Stimulated activated CD8-positive, alpha-beta memory T cell treated with anti-CD3 and anti-CD28 coated beads, Interleukin-15, amount 100 ng/mL, for 24 hours (primary cell): ENCODE measurements around the gene BARHL2.

Source experiments
- DNase-seq: peaks from one replicate; pipeline ENCODE4 v3.0.0-alpha.2; 2020; ENCODE audit warnings: low read depth

BARHL2 gene

DNA sequence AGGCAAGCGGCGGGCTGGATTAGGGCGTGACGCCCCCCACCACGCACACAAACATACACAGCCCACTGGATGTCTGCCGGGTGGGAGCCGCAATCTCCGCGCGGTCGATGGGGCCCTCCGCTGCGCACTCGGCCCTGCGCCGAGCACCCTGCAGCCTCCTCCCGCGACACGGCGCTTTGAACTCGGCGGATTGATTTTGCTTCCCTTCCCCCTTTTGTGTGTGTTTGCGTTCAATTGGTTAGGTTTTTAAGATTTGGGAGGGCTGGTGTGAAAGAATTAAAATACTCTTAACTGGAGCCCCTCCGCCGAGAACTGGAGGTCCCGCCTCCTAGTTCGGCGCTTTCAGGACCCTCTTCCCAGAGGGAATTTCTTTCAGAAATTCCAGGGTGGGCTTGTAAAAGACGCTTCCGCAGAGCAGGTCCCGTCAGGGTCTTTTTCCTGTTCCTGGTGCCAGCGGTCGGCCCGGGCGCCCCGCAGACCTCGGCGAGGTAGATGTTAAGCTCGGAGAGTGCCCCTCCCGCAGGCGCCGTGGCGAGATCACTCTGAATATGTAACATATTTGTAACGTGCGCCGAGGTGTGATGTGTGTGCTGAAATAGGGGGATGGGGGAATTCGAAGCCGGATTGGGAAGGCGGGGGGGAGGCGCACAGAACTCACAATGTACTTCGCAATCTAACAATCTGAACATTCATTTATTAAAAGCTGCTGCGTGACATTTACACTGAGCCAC lies 8.0 kb upstream of the BARHL2 start:
- no peak for DNase-seq

DNA sequence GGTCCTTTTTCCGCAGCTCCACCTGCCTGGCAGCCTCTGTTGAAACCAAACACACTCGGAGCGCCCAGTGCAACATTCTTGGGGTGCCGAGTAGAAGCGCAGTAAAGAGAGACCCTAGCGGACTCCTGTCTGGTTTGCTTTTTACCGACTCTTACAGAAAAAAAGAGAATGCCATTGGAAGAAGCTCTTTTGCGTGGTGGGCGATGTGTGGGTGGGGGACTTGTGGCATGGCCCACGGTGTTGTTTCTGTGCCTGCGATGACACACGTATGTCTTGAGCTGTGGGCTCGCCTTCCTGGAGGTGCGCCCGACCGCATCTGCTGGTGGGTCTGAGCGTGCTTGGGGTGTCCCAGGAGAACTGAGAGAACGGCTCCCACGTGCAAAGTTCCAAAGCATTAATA lies 7.3 kb upstream of the BARHL2 start:
- no peak for DNase-seq

DNA sequence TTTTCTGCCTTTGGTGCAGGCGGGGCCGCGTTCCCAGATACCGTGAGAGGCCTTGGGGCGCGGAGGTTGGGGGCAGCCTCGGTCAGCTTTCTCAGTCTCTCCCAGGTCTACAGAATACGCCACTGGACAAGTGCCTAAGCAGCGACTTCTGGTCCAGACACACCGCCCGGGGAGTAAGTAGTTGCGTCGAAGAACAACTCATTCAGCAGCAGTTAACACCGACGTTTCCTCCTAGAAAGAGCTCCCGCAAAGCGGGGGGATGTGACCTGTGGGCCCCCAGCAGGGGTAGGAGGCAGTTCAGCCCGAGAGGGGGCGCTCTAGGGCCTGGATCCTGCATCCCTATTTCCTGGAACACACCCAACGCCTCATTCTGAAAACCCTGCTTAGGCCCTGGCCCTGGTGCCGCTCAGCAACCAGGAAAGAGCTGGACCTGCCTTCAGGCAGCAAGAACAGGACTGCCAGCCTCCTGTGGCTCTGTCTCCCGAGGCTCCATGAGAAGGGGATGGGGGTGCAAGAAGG lies 6.5 kb upstream of the BARHL2 start:
- DNase-seq = no peak

DNA sequence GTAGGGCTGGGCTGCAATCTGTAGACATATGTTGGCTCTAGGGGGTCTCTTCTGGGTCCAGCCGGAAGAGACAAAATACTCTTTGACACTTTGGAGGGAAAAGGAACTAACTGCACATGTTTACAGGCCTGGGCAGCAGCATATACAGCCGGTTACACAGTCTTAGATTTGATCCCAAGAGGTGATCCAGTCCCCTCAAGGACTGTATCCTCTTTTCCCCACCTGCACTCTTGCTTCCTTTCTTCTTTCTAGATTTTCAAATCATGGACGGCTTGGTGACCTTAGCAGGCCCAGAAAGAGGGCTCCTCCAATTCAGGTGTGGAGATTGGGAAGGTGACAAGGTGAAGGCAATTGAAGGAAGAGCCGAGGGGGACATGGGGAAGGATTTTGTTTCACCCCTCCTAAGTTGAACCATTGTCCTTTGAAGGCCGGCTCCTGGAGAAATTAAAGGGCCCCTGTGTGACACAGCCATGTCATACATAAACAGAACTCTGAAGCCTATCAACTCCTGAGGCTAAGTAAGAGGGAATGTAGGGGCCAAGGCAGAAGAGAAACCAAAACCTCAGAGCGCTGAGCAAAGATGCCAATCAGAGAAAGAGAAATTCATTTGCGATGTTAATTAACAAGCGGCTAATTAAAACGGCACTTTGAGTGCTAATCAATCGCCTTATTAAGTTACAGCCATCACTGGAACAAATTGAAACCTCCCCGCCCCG lies 5.9 kb upstream of the BARHL2 start:
- DNase-seq = no peak

DNA sequence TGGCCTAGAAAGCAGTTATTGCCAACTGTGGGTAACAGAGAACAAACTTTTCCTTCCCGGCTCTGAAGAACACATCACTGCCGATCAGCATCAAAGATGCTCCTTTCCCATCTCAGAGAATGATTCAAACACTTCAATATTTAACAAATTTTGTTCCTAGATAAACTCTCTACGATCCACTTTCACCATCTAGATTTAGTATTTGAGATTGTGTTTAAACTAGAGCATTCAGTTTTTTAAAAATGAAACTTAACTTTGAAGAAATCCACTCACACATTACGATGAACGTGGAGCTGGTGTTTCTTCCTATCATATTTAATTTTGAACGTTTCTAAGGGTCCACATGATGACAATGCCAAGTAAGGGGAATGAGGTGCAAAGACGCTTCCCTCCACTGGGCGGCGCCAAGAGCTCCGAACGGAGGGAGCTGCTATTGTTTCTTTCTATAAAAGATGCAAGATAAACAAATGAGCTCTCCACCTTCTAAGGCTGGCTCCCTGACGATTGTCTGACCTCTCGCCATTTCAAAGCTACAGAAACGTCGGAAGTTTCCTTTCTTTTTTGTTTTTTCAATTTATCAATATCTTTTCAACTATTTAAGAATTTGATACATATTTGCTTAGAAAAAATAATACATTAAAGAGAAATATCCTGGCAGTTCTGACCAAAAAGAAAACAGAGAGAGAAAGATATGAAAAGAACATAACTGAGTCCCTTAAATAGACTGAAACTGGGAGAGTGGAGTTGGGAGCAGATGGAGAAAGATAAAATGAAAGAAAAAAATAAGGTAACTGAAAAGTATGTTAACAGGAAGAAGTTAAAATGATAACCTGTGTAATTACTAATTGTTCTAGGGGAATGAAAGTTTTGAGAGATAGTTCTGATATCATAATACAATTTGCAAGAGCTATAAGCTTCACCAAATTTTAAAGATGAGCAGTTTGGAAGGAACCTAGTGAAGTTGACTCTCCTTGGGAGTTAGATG lies 4.4 kb upstream of the BARHL2 start:
- no peak for DNase-seq

DNA sequence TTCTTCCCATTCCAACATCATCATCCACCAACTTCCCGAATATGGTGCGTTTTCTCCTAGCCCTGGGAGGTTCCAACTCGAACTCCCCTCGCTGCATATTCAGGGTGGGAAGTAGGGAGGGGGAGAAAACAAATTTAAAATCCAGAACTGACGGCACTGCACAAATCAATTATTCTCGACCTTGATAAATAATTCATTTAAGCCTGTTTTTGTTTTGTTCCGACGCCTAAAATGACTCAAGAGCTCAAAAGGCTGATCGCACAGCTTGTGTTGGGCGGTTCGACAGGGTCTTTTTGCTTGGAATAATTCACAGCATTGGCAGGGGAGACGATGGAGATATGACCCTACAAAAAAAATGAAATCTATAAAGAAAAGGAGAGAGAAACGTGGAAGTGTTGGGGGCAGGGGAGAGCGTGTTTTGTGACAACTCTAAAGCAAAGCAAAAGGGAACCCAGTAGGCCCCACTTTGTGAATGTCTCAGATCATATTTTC lies 3.1 kb upstream of the BARHL2 start:
- DNase-seq = no peak

DNA sequence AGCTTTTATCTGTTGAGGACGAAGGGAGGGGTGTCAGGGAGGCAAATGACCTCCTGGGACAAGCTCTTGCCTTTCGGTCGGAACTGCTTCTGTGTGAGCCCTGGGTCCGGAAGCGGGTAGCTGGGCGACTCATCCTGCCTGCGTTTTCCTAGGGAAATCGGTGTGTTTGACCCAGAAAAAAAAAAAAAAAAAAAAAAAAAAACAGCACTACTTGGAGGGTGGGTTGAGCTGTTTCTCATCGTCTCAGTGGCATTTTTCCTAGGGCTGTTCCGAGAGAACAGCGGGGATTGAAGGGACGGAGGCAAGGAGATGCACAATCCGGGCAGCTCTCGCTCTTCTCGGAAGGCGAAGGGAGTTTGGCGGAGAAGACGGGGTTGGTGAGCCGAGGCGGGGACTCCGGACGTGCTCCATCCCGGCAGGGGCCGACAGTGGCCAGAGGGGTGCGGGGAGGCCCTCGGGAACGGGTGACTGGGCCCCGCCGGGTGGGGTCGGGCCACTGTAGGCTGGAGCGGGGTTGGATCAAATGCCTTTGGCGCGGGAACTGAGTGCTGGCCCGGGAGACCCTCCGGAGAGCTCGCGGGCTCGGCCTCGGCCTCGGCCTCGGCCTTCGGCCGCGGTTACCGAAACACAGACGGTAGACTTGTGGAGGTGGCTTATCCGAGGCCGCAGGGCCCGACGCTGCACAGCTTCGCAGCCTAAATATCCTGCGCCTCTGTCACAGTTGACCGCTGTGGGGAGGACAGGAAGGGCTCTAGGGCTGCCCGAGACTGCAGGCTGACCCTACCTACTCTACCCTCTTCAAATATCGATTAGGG lies 2.4 kb upstream of the BARHL2 start:
- DNase-seq = no peak

DNA sequence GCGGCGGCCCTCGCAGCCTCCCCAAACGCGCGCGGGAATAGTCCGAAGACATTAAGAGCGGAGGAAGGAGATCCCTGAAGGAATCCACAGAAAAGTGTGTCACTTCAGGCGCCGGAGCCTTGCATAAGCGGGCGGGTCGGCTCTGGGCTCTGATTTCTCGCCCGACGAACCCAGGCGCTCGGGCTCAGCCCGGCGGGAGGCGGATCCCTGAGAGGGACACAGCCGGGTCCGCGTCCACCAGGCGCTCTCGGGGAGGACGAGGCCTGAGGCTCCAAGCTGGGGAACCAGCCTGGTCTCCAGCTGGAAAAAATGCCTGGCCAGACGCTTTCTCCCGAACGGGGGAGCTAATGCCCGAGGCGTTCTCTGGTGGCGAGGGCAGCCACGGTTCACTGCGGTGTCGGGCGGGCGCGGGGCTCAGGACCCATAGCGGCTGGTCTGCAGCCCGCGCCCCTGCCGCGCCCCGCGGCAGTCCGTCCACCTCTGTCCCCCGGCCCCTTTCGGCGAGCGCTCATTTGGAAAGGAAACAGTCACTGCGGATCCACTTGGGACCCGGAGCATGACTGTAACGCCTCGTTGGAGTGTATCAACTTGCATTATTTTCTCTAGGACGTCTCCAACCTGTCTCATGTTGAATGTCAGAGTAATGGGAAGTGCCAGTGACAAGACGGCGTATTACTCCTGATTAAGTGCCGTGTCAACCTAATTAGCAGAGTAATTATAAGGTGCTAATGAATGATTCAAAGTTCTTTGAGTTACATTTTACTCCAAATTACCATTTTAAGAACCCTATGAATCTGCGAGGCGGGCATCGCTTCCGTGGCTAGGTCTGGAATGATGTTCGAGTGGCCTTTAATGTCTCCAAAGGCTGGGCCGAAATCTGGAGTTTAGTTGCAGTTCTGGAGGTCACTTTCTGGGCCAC lies 1.6 kb upstream of the BARHL2 start:
- DNase-seq = no peak

DNA sequence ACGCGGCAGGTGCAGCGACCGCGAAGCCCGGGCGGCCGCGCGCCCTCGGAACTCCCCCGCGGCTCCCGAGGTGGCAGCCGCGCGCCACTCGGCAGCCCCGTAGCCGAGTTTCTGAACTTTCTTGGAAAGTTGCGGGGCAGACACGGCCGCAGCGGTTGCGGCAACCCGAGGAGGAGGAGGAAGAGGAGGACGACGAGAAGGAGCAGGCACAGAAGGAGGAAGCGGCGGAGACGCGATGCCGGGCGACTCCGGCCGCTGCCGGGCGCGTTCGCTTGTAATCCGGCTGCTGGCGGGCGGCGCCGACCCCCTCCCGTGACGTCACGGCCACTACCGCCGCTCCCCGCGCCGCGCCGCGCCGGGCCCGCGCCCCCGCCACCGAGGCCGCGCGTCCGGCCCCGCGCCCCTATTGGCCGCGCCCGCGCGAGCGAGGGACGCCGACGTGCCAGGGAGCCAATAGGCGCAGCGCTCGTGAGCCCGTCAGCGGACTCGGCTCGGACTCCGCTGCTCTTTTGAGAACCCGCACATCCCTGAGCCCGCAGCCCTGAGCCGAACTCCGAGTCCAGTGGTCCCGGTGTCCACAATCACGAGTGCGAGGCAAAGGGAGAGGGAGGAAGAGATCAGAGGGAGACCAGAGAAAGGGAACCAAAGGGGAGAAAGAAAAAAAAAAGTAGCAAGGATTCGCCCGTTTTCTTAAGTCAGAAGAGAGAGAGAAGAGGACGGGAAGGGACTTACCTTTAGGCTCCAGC lies 736 bp upstream of the BARHL2 start:
- DNase-seq = no peak

DNA sequence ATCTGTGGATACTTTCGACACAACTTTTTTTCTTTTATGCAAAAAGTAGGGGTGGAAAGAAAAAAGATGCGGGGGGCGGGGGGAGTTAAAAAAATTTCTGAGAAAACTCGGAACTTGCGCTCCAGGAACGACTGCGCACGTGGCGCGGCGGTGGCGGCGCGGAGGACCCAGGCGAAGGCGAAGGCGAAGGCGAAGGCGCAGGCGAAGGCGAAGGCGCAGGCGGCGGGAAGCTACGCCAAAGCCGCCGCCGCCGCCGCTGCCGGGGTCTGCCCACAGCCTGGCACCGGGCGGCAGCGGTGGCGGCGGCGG lies 208 bp upstream of the BARHL2 start:
- DNase-seq = no peak

DNA sequence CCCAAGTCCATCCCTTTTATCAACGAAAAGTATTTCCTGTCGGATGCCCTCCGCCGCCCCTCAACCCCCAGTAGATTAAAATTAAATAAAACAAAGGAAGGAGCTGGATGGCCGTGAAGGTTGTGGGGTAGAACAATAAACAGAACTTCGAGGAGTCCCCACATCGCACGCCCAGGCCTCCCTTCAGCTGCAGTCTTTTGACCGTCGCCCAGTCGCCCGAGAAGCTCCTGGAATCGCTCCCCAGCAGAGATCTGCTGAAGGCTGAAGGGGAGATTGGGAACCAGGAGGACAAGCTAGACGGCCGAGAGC lies 905 bp downstream of the BARHL2 start:
- no peak for DNase-seq

DNA sequence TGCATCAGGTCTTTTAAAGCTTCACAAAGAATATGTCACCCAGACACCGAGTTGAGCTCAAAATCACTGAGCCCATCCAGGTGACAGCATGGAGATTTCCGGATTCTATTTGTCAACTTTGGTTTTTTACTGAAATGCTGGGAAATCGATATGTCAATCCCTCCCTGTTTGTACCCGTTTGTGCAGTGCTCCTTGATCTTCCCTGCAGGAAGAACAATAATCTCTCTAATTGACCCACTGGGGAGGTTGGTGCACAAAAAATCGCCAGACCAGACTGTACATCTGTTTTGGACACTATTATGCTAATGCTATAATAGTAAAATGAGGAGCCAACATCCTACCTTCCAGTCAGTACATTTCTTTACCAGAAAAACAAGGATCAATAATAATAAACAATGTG lies 1.8 kb downstream of the BARHL2 start:
- no peak for DNase-seq

DNA sequence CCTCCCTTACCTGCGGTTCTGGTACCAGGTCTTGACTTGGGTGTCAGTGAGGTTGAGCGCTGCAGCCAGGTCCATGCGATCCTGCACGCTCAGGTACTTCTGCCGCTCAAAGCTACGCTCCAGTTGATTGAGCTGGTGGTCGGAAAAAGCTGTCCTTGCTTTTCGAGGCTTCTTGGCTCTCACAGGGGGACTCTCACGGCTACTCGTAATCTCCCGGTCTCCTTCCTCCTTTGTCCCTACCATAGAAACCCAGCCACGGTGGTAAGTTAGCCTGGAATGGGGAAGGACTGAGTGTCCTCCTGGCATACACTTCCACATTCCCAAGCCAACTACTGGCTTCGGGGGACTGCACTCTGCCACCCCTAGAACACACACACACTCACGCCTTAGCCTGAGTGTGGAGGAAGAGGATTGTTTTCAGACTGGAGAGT lies 2.6 kb downstream of the BARHL2 start:
- no peak for DNase-seq

DNA sequence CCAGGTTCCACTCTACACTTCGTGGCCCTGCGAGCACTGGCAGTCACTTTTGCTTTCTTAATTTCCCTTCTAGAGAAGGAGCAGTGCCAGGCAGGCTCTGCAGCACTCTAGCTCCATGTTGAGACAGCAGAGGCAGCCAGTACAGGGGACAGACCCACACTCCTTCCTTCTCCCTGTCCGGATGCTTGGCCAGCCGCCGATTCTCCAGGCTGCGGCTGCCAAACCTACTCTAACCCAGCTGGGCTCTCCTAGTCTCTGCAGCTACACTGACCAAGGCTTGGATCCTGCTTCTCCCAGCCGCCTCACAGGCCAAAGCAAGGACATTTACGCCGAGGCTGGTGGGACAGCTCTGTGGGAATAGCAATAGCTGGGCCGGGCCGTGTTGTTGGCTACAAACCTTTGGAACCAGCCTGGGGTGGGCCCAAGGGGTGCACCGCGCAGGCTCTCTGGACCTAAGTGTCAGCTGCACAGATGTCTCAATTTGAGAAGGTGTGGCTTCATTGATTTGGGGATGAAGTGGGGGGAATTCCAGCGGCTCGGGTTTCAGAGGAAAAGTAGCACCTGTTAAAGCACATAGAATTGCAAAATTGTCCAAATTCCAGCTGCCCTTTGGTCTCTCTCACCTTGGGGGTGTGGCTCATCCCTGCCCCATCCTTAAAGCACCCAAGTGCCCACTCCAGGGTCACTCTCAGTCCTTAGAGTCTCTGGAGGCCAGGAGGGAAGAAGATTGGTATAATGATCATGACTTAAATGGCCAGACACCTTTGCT lies 3.2 kb downstream of the BARHL2 start:
- DNase-seq = no peak

DNA sequence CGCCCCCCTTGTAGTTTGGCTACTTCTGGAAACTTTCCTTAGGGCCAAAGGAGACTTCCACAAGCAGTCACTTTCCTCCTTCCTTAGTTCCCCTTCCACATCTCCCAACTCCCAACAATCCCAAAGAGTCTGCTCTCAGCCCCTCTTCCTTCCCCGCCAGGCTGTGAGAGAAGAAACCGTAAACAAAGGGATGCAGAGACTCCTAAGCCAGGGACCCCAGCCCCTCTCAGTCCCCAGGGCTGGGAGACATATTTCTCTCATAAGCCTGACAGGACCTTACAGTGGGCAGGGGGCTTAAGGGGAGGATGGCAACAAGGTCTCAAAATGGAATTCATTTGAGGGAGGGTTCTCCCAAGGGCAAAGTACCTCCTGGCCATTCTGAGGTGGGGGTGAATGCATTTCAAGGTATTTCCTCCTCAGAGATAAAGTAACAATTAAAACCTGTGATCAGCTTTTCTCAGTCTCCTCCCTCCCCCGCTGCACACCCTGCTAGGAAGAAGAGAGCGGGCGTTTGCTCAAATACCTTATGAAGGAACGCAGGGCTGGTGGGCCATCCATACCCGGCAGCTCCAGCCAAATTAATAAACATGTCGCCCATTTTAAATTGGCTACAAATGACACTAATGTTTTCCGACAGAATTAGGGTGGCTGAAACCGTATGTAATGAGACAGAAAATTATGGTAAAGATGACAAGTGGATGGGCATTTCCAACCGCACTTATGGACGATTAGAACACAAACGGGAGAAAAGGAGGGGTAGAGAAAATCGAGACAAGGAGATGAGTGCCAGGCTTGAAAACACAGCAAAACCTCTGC lies 4.0 kb downstream of the BARHL2 start:
- DNase-seq = no peak

DNA sequence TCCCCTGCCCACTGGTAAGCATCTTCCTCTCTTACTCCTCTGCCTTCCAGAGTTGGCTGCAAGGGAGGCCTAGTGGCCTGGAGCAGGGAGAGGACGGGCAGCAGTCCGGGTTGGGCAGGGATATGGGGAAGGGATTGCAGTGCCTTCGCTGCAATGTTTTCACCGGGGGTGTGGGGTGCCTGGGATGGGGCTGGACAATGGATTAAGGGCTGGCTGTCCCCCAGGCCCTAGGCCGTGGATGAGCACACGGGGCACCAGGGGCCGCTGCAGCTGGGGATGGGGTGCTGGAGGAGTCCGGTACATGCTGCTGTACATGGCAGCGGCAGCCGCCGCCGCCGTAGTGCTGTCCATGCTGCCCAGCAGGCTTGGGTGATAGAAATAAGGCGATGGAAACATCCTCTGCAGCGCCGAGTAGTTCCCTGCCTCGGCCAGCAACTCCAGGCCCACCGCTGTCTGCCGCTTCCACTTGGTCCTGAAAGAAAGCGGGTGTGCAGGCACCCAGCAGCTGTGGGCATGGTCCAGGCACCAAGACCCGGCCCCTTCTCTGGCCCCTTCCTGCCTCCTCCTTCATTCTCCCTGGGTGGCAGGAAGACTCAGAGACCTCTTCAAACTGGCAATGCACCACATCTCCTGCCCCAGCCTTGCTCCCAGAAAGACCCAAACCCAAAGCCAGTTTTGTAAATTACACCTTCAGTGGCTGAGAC lies 4.8 kb downstream of the BARHL2 start:
- no peak for DNase-seq

DNA sequence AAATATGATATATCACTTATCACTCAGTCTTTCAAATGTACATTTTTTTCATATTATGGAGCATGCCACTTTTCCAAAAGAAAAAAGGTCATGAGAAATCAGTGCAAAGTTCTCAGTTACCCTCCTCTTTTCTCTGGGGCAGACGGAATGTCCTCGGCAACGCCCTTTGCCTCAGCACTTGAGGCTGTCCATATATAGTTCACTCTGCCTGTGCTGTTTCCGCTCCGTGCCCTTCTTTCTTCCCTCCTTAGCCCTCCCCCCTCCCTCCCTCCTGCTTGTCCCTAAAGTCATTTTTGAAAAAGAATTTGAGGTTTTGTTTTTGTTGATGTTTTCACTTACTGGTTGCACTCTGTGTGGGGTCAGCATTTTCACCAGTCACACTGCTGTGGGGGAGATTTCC lies 5.4 kb downstream of the BARHL2 start:
- no peak for DNase-seq
